Activated CD4-positive, alpha-beta T cell treated with anti-CD3 and anti-CD28 coated beads, Interleukin-2, amount 50 U/mL, for 24 hours (primary cell): ENCODE data around the gene SEMA3C.

Source experiments
- DNase-seq, 2 donors: peaks; one replicate each; pipeline ENCODE4 v3.0.0-alpha.2; 2020; ENCODE audit warnings: low read depth in 1 of 2, low spot score in 1 of 2

Gene SEMA3C

GRCh38 chr7:80748363-80749042 is 170.3 kb downstream of the SEMA3C start:
- DNase-seq, result no peak

- DNase-seq, result no peak
These were observed 177.9 kb downstream of the SEMA3C start for GRCh38 chr7:80740778-80741545.

DNA sequence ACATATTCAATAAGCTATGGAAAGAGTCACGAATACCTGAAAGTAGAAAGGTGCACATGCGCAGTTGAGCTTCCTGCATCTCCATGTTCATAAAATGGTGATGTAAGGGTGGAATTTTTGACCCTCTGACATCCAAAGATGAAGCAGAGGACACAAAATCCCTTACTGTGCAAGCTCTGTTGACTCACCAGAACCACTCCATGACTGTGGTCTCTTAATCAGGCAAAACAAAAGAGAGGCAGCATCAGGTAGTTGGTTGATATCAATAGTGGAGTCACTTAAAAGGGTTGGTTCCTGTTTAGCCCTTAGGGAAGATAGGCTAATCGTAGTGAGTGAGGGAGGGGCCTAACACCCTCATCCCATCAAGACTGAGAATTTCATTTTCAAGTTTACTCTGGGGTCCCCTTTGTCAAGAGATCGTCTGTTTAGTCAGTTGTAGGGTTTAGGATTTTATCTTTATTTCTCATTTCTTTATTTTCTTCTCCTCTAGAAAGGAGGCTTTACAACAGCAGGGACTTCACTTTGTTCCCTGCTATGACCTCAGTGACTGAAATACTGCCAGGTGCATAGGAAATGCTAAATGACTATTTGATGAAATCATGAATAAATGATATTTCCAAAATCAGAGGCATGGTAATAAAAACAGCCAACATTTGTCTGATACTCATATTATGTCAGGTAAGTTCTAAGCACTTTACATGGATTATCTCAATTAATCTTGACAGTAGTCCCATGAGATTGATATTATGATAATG is 182.3 kb downstream of the SEMA3C start:
- DNase-seq, result no peak

GRCh38 chr7:80735330-80735729 is 183.5 kb downstream of the SEMA3C start:
- no peak for DNase-seq

GRCh38 chr7:80734011-80734410 is 184.8 kb downstream of the SEMA3C start:
- DNase-seq, result no peak

DNA sequence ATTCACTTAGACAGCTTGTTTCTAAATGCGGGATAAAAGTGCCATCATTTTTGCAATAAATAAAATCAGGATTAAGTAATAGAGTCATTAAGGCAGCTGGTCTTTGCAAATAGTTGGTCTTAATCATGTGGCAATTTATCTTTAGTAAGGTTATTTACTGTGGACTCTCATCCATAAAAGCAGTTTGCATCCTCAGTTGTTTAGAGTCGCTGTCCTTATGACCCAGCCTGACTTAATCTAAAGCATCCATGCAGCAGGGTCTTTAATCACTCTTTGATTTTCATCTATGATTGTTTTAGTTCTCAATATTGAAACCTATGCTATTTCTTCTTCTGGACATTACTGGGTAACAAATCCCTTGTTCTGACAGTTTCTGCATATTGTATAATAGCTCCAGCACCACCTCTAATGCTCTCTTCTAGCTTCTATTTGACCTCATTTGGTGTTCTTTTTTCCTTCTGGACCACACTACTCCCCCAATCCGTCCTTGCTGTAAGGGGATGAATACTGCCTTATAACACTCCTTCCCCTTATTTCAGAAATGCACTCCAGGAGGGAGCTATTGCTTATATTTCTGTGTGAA is 185.4 kb downstream of the SEMA3C start:
- DNase-seq, result no peak

GRCh38 chr7:80732630-80733029 is 186.2 kb downstream of the SEMA3C start:
- DNase-seq, result no peak

- no peak for DNase-seq
These were observed 187.6 kb downstream of the SEMA3C start for GRCh38 chr7:80731281-80731680.

- no peak for DNase-seq
These were observed 189.1 kb downstream of the SEMA3C start for GRCh38 chr7:80729591-80730320.

DNA sequence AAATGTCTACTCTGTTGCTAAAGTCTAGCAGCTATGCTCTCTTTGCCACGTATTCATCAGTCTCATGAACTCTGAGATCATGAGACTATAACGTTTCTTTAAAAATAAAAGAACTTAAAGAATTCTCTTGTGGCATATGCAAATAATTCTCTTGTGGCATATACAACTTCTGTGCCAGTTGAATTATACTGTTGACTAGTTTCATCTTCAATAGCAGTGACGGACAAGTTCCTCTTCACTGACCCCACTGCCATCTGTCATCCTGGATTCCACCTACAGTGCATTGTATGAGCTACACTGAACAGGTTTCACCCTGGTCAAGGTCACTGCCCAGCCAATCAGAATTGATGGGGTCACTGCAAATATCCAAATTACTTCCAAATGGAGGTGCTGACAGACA is 192.2 kb downstream of the SEMA3C start:
- no peak for DNase-seq

DNA sequence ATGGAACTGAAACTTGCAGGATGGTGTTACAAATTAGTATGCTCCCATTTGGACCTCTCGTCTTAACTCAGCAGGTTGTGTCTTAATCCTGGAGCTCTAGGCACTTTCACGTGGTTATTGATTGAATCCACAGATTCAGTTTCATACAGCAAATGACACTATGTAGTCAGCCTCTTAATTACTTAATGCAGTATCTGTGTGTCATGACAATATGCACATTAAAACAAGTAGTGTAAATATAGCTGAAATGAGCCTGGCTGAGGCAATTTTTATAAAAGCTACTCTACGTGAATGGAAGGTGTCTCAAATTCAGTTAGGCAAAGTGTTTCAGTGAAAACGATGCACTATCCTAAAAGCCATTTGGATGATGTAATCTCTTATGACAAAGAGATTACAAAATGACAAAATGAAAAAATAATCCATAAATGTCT is 193.7 kb downstream of the SEMA3C start:
- no peak for DNase-seq

GRCh38 chr7:80724249-80724871 is 194.5 kb downstream of the SEMA3C start:
- DNase-seq, result no peak

DNA sequence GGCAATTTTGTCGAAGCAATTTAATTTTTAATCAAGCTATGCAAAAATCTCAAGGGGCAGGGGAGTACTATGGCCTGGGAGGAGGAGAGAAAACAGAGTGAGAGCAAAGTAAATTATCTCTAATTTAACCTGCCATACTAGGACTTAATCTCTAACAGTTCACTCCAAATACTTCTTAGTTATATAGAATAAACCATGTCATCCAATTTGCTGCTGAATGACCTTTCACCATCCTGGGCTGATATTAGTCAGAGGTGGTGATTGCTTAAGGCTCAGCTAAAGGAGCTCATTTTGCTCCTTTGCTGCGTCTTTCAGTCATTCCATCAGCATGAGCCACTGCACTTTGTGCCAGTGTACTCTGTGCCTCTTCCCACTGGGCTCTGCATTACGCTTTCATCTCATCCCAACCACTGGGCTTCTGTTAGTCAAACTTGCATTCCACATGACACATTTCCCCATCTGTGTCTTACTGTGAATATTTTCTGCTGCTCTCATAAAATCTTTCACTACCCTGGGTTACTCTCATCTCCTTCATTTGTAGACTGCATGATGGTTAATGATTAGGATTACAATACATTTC is 196.1 kb downstream of the SEMA3C start:
- DNase-seq, result no peak

DNA sequence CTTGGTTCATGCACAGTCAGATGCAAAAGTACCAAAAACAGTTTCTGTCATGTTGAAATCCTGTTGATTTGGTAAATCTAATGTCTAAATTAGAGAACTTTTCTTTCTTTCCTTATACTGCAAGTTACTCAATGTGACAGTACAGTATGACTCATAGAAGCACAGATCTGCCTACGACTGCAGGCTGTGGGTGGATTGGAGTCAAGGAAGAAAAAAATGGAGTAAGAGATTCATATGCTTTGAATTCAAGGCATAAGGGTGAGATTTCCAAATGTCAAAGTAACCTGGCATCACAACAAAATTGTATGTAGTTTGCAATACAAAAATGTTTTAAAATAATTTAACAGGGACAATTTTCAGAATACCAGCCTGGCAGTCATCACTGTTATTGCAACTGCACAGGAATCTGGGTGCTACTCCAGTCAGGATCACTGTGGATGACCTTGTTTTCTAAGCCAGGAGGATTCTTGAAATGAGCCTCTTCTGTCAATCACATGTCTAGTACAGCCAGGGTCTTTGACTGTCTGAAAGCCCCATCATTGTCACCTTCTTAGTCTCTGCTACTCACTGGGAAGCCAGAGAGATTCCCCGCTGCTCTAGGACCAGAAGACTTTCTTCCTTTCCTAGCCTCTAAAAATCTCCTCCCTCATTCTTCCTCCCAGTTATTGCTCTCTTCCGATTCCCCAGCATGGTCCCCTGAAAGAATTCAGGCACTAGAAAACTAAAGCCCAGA is 196.8 kb downstream of the SEMA3C start:
- no peak for DNase-seq

DNA sequence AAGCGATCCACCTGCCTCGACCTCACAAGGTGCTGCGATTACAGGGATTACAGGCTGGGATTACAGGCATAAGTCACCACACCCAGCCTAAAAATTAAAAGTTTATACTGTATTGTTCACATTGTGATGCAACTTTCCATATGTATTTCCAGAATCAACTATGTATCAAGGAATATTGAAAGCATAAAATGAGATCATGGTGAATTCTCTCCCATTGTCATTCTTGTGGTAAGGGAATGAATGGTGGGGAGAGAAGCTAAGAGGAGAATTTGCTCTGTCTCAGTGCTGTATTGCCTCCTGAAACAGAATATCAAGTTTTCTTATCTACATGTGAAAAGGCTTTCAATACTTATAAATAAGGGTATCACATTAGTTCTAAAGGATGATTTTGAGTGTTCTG is 198.7 kb downstream of the SEMA3C start:
- DNase-seq, result no peak

DNA sequence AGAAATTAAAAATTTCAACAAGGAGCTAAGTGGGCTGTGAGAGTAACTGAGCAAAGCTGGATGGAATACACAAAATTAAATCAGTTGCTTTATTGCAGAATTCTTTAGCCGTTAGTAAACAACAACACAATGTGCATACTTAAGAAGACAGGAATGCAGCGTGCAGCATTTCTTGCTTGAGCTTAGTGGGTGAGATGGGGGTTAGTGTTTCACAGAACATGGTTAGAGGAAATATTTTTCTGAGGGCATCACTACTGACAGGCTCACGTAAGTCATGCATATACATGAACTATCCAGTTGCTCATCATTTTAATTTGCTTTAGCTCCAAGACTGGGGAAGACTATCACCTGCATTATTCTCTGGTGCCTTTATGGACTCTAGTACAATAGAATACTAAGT is 199.6 kb downstream of the SEMA3C start:
- no peak for DNase-seq

GRCh38 chr7:80711531-80711930 is 207.3 kb downstream of the SEMA3C start:
- DNase-seq, result no peak

GRCh38 chr7:80708123-80708522 is 210.7 kb downstream of the SEMA3C start:
- DNase-seq, result no peak

GRCh38 chr7:80707318-80707717 is 211.5 kb downstream of the SEMA3C start:
- no peak for DNase-seq
